Hepatocyte (in vitro differentiated cells): ENCODE data around the gene PHF2.

Experiments
- CTCF ChIP-seq: fragments of 200-600 bp; sonication (generic); IDR thresholded peaks from 2 replicates; pipeline ENCODE4 v1.5.1; 2016; ENCODE audit warnings: antibody characterized with exemption, mild to moderate bottlenecking; ENCODE audit not compliant: poor library complexity
- EZH2 ChIP-seq: fragments of 200-600 bp; sonication (generic); IDR thresholded peaks from 2 replicates; pipeline ENCODE4 v1.6.1; 2016; ENCODE audit warnings: antibody characterized with exemption, mild to moderate bottlenecking, borderline replicate concordance

- TF ChIP-seq CTCF (no peak), EZH2 (no peak)
Measured at GRCh38 chr9:93698140-93698908, 121.9 kb downstream of the PHF2 start.
